GM18907 (cell line): ENCODE measurements around the gene DDX25.

Experiments used
- ATAC-seq: cut with Tn5 transposase; IDR thresholded peaks from one replicate; pipeline ENCODE4 v1.9.1; 2021; ENCODE audit warnings: mild to moderate bottlenecking, moderate library complexity; ENCODE audit not compliant: unreplicated experiment

The DDX25 gene

DNA sequence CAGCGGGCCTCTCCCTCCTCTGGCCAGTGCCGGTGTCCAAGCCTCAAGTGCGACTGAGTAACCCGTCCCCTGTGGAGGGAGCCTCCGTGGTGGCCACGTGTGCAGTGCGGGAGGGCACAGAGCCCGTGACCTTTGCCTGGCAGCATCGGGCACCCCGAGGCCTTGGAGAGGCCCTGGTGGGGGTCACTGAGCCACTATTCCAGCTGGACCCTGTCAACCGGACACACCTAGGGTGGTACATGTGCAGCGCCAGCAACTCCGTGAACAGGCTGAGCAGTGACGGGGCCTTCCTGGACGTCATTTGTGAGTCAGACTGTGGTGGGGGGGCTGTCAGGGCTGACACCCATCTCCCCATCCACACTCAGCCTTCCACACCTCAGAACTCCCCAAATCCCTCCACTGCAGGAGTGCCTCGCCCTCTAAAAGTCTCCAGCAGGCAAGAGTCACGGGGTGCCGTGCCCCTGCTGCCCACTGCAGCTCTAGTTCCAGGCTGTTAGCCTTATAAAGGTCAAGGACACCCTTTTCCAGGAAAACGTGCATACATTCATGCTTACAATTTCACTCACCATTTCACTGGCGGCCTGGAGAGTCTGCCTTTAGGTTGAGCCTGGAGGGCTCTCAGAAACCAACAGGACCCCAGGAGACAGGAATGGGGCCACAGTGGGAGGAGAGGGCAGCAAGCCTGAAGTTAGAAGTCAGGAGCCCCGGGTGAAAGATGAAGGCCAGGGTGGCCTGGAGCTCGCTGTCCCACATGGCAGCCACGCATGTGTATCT lies 44.2 kb downstream of the DDX25 start:
- no peak for ATAC-seq

- no peak for ATAC-seq
Measured at GRCh38 chr11:125949271-125950177, 45.2 kb downstream of the DDX25 start.

DNA sequence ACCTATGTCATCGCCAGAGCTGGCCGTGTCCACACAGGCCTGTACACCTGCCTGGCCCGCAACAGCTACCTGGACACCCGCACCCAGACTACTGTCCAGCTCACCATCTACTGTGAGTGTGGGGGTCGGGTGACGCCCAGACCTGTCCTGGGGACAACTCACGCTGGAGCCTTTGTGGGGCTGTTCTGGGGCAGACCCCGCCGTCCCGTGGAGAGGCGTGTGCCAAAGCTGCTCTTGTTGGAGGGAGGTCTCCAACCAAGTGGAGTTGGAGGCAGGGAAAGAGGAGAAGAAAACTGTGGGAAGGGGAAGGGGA lies 45.8 kb downstream of the DDX25 start:
- ATAC-seq: no peak

DNA sequence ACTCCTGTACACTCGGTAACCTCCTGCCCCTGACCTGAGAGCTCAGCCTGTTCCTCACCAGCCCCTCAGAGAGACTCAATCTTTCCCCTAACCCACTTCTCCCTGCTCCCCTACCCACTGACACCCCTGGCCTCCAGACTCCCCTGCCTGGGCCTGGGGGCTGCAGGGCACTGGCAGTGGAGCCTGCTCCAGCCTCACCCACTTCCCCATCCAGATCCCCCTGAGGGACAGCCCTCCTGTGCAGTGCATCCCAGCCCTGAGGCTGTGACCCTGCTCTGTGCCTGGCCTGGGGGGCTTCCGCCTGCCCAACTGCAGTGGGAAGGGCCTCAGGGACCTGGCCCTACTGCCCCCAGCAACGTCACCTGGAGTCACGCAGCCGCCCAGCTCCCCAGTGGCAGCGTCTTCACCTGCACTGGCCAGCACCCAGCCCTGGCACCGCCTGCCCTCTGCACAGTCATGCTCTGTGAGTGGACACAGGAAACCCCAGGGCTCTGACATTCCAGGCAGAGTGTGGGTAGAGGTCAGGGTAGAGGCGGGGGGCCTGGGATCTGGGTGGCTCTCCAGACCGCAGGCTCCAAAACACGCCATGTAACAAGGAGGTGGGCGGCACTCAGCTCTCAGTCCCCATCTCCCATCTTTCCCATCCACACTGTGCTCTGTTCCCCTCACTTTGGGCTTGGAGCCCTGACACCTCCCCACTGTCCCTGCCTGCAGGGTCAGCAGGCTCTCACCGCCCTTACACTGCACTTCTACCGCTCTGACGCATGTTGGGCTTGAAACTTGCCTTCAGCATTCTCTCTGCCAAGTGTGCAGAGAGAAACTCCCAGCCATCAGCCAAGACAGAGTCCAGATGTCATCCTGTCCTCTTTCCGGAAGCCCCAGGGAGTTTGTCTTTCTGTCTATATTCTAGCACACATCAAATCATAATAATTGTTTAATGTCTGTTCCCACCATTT lies 46.7 kb downstream of the DDX25 start:
- ATAC-seq: no peak

GRCh38 chr11:125951731-125952130 lies 47.4 kb downstream of the DDX25 start:
- ATAC-seq: no peak

DNA sequence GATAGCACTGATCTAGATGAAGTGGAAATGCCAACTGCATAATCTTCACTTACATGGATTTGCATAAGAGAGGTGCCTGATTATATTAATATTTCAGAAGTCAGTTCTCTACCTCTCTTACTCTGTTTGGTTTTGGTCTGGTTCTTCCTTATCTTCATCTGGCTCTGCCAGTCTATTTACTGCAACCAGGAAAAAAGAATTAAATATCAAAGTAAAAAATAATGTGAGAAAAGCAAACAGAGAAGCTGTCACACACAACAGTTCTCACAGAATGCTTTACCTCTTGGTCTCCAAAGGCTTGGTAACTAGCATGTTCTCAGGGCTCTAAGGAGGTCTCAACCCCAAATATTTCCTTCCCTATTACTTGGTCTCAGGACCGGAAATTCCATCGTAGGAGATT lies 48.3 kb downstream of the DDX25 start:
- no peak for ATAC-seq

DNA sequence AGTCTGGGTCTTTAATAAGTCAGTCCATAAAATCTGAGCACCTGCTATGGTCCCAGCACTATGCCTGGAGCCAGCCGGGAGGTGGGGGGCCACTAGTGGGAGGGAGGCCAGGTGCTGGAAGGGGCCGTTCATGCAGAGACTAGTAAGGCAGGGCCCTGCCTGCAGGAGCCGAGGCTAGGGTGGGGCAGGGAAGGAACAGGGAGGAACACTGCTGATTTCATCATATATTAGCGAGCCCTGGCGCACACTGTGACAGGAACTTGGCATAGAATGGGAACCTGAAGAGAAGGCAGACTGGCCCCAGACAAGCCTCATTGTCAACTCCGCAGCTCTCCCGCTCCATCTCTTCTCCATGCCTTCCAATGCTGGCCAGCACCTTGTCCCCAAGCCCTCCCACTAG lies 48.7 kb downstream of the DDX25 start:
- no peak for ATAC-seq

DNA sequence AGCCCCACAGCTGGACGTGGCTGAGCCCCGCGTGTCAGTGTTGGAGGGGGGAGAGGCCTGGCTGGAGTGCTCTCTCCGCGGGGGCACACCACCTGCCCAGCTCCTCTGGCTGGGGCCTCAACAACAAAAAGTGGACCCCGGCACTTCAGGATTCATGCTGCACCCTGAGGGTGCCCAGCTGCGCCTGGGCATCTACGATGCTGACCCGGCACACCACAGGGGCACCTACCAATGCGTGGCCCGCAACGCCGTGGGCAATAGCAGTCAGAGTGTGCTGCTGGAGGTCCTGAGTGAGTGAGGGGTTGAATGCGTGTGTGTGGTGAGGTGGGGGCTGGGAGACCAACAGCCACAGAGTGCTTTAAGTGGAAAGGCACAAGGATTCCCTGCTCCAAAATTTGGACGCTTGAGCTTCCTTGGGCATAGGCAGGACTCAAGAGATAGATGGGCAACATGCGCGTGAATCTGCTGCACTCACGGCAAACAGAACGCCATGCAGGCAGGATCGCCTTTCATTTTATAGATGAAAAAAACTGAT lies 49.2 kb downstream of the DDX25 start:
- no peak for ATAC-seq

DNA sequence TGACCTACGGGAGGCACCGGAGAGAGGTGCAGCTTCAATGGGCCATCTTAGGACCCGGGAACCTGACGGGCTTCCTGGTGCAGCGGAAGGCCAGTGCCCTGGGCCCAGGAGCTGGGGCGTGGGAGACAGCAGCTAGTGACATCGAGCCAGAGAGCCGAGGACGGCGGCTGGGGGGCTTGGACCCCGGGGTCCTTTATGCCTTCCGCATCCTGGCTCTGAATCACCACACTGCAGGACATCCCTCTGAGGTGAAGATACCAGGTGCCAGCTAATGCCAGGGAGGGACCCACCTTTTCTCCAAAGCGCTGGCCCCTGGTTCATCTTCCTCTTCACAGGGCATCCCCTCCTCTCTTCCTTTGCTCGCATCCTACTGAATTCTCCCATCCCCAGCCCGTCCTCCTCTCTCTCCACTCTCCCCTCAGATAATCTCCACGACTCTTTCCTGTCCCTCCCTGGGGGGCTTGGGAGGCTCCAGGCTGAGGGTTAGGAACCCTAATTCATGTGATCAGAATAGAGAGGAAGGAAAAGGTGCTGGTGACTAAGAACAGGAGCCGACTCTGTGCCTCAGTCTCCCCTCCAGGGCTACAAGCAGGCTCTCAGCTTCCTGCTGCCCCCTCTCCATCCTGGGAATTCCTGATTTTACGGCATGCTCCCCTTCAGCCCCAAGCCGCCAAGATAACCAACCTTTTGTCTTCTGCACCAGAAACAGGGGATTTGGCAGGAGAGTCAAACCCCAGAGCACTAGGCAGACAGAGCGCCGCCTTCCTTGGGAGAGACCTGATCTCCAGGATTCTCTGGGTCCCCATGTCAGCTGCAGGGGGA lies 50.0 kb downstream of the DDX25 start:
- no peak for ATAC-seq

GRCh38 chr11:125954945-125955640 lies 50.8 kb downstream of the DDX25 start:
- no peak for ATAC-seq

GRCh38 chr11:125955856-125956255 lies 51.5 kb downstream of the DDX25 start:
- ATAC-seq: no peak

DNA sequence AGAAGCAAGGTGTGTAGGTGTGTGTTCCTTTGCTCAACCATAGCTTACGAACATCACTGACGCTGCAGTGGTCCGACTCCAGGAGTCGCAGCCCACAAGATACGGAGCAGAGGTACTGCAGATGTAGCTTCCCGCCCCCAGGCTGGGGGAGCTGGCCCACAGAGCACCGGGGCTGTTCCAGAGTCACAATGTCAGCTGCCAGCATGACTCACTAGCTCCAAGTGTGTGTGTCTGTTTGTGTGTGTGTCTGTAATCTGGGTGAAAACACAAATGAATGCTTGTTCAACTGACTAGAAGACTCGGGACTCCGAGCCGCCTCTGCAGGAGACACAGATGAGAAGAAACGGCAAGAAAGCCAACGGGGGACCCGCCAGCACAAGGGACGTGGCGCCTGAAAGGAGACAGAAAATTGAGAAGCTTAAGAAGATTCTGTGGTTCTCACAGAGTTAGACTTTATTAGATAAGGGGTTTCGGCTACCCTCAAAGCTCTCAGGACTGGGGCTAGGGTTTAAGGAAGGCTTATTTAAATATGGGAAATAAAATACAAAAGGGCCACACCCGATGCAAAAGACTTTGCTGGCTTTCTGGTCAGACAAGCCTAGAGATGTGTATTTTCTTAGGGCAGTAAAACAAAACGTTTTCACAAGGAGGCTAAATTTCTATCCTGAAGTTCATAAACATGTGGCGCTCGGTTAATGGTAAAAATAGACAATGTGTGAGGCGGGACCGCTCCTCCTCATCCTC lies 52.3 kb downstream of the DDX25 start:
- no peak for ATAC-seq

DNA sequence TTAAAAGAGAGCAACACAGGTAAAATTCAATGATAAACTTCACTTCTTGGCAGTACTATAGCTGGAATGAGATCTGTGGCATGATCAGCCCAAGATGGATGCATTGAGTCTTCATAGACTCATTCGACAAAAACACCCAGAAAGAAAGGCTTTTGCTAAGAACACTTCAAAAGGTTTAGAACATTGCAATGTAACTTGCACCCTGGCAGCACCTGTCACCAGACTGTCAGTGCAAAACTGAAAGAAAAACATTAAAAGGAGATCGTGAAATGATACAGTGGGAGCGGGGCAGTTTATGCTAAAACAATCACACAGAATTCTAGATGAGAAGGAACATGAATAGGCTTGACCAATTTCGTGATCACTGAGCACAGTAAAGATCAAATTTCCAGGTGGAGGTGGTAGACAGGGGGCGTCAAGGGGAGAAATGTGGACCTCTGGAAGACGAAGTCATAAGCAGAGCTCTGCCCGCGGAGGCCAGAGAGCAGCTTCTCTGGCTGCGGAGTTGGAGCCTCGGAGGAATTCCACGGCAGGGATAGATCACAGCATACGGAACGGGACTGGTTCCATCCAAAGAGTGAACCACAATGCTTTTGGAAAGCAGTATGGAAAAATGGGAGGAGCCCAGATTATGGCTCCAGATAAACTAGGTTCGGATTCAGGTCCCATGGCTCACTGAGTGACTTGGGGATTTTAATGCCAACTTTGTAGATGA lies 53.5 kb downstream of the DDX25 start:
- ATAC-seq: no peak

DNA sequence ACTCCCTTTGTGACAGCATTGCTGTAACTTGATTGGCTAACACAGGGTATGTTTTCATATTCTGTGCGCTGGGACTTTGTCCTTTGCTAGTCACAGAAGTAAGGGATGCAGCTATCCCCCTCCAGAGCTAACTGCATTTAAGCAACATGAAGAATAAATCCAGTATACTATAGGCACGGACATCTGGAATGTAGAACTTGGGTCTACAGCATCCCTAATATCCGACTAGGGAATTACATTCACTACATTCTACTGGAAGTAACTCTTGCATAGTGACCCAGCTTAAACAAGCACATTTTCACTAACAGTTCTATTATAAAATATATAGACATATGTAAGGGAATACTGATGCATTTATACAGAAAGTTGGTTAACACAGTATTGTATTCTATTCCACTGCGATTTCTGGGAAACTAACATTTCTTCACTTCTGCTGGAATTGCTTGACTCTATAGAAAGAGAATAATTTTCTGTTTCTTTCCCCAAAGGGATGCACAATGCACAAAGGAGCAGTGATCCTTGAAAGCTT lies 54.6 kb downstream of the DDX25 start:
- no peak for ATAC-seq

DNA sequence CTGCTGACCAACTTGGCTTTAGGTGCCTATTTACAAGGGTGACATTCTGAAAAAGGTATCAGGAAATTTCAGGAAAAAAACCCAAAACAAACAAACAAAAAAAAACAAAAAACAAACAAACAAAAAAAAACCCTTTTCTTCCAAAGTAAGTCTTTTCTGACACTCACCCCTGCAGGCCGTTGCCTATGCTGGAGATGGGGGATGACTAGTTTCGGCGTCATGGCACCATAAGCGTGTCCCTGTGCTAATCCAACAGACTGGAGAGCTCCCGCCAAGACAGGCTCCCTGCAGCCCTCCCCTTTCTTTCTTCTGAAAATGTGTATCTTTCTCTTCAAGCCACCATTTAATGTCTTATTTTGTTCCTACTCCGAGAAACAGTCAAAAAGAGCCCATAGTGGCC lies 55.2 kb downstream of the DDX25 start:
- ATAC-seq: no peak

- no peak for ATAC-seq
Measured at GRCh38 chr11:125959931-125960330, 55.6 kb downstream of the DDX25 start.

DNA sequence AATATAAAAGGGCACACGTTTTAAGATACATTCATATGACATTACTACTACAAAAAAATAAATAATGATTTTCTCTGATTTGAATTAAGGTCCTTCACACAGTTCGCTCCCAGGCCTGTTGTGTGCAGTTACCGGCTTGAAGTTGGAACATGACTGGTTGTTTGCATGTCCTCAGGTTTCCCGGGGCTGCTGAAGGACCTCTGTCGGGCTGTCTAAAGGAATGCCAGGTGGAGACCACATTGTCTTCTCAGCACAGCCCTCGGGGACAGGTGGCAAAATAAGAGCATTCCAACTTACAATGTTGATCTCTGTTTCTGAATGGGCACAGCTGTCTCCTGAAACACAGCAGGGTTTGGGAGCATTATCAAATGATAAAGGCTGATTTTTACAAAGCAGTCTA lies 56.5 kb downstream of the DDX25 start:
- ATAC-seq: no peak

DNA sequence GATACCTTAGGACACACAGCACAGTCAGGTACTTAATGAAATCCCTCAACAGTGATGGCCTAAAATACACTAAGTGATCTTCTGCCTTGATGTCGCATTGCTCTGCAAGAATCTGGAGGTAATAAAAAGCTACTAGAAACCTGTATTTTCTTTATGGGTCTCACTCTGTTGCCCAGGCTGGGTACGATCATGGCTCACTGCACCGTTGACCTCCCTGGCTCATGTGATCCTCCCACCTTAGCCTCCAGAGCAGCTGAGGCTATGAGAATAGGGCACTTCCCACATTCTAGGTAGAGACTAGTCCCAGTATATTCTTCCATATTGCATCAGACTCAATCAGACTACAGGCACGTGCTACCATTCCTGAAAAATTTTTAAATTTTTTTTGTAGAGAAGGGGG lies 63.2 kb downstream of the DDX25 start:
- no peak for ATAC-seq
